22Rv1 (cell line): ENCODE measurements around the gene HCFC1.

Experiments
- CTCF ChIP-seq: fragments of 450-650 bp; IDR thresholded peaks from 2 replicates; pipeline ENCODE4 v1.5.1; 2017; ENCODE audit warnings: mild to moderate bottlenecking
- ZFX ChIP-seq: fragments of 450-650 bp; IDR thresholded peaks from 2 replicates; pipeline ENCODE4 v1.6.1; 2017; ENCODE audit warnings: antibody characterized with exemption, borderline replicate concordance

DNA sequence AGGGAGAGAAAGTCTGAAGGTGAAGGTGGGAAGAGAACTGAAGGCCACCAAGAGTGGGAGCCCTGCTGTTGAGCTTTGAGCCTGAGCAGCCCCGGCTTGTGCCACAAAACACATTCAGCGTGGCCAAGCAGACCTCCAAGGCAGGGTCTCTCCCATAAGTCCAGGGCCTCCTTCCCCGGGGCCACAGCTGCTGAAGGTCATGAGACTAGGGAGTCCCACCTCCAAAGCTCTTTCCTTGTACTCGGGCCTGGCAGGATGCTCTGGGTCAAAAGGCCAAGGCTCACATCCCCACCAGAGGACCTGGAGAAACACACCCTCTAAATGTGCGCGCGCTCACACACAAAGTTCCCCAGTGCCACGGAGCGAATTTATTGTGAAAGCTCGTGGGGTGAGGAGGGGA, 42.0 kb downstream of the HCFC1 start:
- TF ChIP-seq CTCF (no peak), ZFX (no peak)
